Measurements from ENCODE around the gene FIG4. TPM values are rescaled to one million over a fixed set of nuclear protein-coding genes. Genes with fewer than 3 reads are reported as not detected.
"Not testable (repeated sequence)": the region's sequence is repeated elsewhere in the genome, so short reads cannot be mapped to it uniquely, and the experiment has no call there.

The FIG4 gene
- total RNA-seq, 1 experiment from 2014 or later = 10.9 TPM

- no peaks in the 10 kb centered on the region for H3K9me3 ChIP-seq (ENCODE audit: low read depth, low read length, poor library complexity, severe bottlenecking)
- no peak overlapping the region for H3K27ac ChIP-seq (ENCODE audit: low read depth, low read length, poor library complexity, severe bottlenecking)
- BruUV-seq (replicated peaks) = no TSS peak
- DNase-seq (ENCODE audit: low spot score) = no peak
- TF ChIP-seq CTCF (conservative IDR thresholded peaks at IDR 0.05; ENCODE audit: low read depth, low read length) = no peak
- no peak for TF ChIP-seq EZH2 (IDR thresholded peaks at IDR 0.05; ENCODE audit: borderline replicate concordance, low read depth, low read length, poor library complexity, severe bottlenecking)
- H3K27me3 ChIP-seq (replicated peaks; ENCODE audit: insufficient read depth, low read depth, low read length, poor library complexity) = no peaks in the 10 kb centered on the region
- intact Hi-C loops (cut with micrococcal nuclease; ENCODE audit: unreplicated experiment) = no loop called here
- ChIA-PET POLR2A (ENCODE audit: low non-redundant PET) (no interaction called here), CTCF (no interaction called here)
- H3K36me3 ChIP-seq (ENCODE audit: insufficient read depth, low read length, poor library complexity, severe bottlenecking) = no peaks in the 10 kb centered on the region
- H3K4me3 ChIP-seq (ENCODE audit: low read depth, low read length, poor library complexity, severe bottlenecking) = no peak overlapping the region
- H3K4me1 ChIP-seq (ENCODE audit: insufficient read depth, low read length, poor library complexity, severe bottlenecking) = no peaks in the 10 kb centered on the region
Observed at GRCh38 chr6:109865968-109866367, 174.9 kb downstream of the FIG4 start.

DNA sequence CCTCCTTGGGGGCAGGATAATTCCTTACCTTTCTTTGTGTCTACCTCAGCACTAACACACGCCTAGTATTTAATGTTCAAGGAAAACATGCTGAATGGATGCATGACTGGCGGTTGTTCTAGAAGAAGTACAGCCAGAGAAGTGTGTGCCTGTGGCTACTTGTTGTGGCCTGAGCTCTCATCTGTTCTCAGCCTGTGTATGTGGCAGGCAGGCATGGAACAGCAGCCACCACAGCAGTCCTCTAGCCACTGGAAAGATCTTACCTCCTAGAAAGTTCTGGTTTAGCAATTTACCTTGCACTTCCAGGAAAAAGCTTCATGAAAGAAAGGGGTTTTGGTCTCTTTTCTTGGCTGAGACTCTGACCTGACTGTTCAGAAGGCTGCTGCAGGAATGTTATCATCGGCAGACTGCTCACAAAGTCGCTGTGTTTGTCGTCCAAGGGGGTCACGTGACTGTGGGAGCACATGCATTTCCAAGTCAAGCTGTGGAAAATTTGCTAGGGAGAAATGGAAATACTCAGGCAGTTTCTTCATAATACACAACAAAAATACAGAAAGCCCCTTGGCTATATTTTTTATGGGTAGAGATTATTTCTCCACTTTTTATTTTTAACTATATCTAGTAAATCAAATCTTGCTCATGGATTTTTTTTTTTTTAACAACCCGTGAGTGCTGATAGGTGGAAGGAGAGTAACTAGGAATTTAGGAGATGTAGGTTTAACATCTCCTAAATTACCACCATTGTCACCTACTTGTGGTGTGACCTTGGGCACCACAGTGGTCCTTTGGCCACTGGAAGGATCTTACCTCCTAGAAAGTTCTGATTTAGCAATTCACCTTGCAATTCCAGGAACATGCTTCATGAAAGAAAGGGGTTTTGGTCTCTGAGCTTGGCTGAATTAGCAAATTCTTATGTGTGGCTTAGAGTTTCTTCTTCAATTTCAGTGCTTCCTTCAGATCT is 176.2 kb downstream of the FIG4 start:
- no peaks in the 10 kb centered on the region for H3K4me1 ChIP-seq (ENCODE audit: insufficient read depth, low read length, poor library complexity, severe bottlenecking)
- H3K36me3 ChIP-seq (ENCODE audit: insufficient read depth, low read length, poor library complexity, severe bottlenecking) = no peaks in the 10 kb centered on the region
- H3K4me3 ChIP-seq (ENCODE audit: low read depth, low read length, poor library complexity, severe bottlenecking) = no peak overlapping the region
- intact Hi-C loops (cut with micrococcal nuclease; ENCODE audit: unreplicated experiment) = no loop called here
- no peak overlapping the region for H3K27ac ChIP-seq (ENCODE audit: low read depth, low read length, poor library complexity, severe bottlenecking)
- no TSS peak for BruUV-seq (replicated peaks)
- no peaks in the 10 kb centered on the region for H3K27me3 ChIP-seq (replicated peaks; ENCODE audit: insufficient read depth, low read depth, low read length, poor library complexity)
- POLR2A ChIA-PET (ENCODE audit: low non-redundant PET) = no interaction called here
- no peaks in the 10 kb centered on the region for H3K9me3 ChIP-seq (ENCODE audit: low read depth, low read length, poor library complexity, severe bottlenecking)
- CTCF ChIA-PET = interaction anchor here (0.6 kb wide), 1 partner anchor 173 kb away, joined by 3 read pairs; no protein-coding TSS in a partner anchor
- DNase-seq (ENCODE audit: low spot score) = no peak
- no peak for TF ChIP-seq CTCF (conservative IDR thresholded peaks at IDR 0.05; ENCODE audit: low read depth, low read length)
- no peak for TF ChIP-seq EZH2 (IDR thresholded peaks at IDR 0.05; ENCODE audit: borderline replicate concordance, low read depth, low read length, poor library complexity, severe bottlenecking)

GRCh38 chr6:109867970-109868358 is 176.9 kb downstream of the FIG4 start:
- Histone ChIP-seq H3K27me3 (replicated peaks; ENCODE audit: insufficient read depth, low read depth, low read length, poor library complexity) (no peaks in the 10 kb centered on the region), H3K9me3 (ENCODE audit: low read depth, low read length, poor library complexity, severe bottlenecking) (no peaks in the 10 kb centered on the region), H3K36me3 (ENCODE audit: insufficient read depth, low read length, poor library complexity, severe bottlenecking) (no peaks in the 10 kb centered on the region), H3K4me3 (ENCODE audit: low read depth, low read length, poor library complexity, severe bottlenecking) (no peak overlapping the region), H3K27ac (ENCODE audit: low read depth, low read length, poor library complexity, severe bottlenecking) (no peak overlapping the region), H3K4me1 (ENCODE audit: insufficient read depth, low read length, poor library complexity, severe bottlenecking) (no peaks in the 10 kb centered on the region)
- TF ChIP-seq CTCF (conservative IDR thresholded peaks at IDR 0.05; ENCODE audit: low read depth, low read length) = no peak
- TF ChIP-seq EZH2 (IDR thresholded peaks at IDR 0.05; ENCODE audit: borderline replicate concordance, low read depth, low read length, poor library complexity, severe bottlenecking) = no peak
- POLR2A ChIA-PET (ENCODE audit: low non-redundant PET) = no interaction called here
- DNase-seq (ENCODE audit: low spot score) = no peak
- intact Hi-C loops (cut with micrococcal nuclease; ENCODE audit: unreplicated experiment) = no loop called here
- no TSS peak for BruUV-seq (replicated peaks)
- CTCF ChIA-PET = interaction anchor here (0.6 kb wide), 1 partner anchor 172 kb away, joined by 3 read pairs; no protein-coding TSS in a partner anchor

GRCh38 chr6:109869398-109870088 is 178.4 kb downstream of the FIG4 start:
- H3K27me3 ChIP-seq (replicated peaks; ENCODE audit: insufficient read depth, low read depth, low read length, poor library complexity); H3K4me3 ChIP-seq (ENCODE audit: low read depth, low read length, poor library complexity, severe bottlenecking); CTCF ChIA-PET; H3K36me3 ChIP-seq (ENCODE audit: insufficient read depth, low read length, poor library complexity, severe bottlenecking); intact Hi-C loops (cut with micrococcal nuclease; ENCODE audit: unreplicated experiment); POLR2A ChIA-PET (ENCODE audit: low non-redundant PET); H3K4me1 ChIP-seq (ENCODE audit: insufficient read depth, low read length, poor library complexity, severe bottlenecking); H3K9me3 ChIP-seq (ENCODE audit: low read depth, low read length, poor library complexity, severe bottlenecking); H3K27ac ChIP-seq (ENCODE audit: low read depth, low read length, poor library complexity, severe bottlenecking); BruUV-seq (replicated peaks); DNase-seq (ENCODE audit: low spot score): not testable (repeated sequence)

Data from A673 (cell line).